Activated T-helper 17 cell treated with anti-CD3 and anti-CD28 coated beads, Interleukin-2, amount 50 U/mL, for 72 hours (primary cell): ENCODE data around the gene C17orf113. TPM values are rescaled to one million over a fixed set of nuclear protein-coding genes. Genes with fewer than 3 reads are reported as not detected.
"Not testable (repeated sequence)": the region's sequence is repeated elsewhere in the genome, so short reads cannot be mapped to it uniquely, and the experiment has no call there.

Experiments used
- ATAC-seq: fragments of 150-1000 bp; cut with Tn5 transposase; replicated peaks from 2 replicates; pipeline ENCODE4 v1.10.0; 2021; ENCODE audit warnings: mild to moderate bottlenecking, moderate library complexity
- H3K27ac Mint-ChIP-seq: one replicate; pipeline ENCODE4 v1.8.0; 2022; ENCODE audit warnings: mixed read lengths
- H3K27me3 Mint-ChIP-seq: one replicate; pipeline ENCODE4 v1.8.0; 2022; ENCODE audit warnings: mixed read lengths
- H3K36me3 Mint-ChIP-seq: one replicate; pipeline ENCODE4 v1.8.0; 2022; ENCODE audit warnings: low read depth, mild to moderate bottlenecking, mixed read lengths
- H3K4me1 Mint-ChIP-seq: one replicate; pipeline ENCODE4 v1.8.0; 2022; ENCODE audit warnings: mixed read lengths
- H3K4me3 Mint-ChIP-seq: one replicate; pipeline ENCODE4 v1.8.0; 2022; ENCODE audit warnings: mild to moderate bottlenecking, mixed read lengths
- H3K9me3 Mint-ChIP-seq: one replicate; pipeline ENCODE4 v1.8.0; 2022; ENCODE audit warnings: mixed read lengths
- total RNA-seq, 2 donors: library from RNA; stranded (reverse); gene quantifications; one replicate each; pipeline ENCODE4 v1.2.3, GENCODE V29; 2022

The C17orf113 gene
- total RNA-seq, 2 donors from 2014 or later = 0.06 to 0.32 TPM

DNA sequence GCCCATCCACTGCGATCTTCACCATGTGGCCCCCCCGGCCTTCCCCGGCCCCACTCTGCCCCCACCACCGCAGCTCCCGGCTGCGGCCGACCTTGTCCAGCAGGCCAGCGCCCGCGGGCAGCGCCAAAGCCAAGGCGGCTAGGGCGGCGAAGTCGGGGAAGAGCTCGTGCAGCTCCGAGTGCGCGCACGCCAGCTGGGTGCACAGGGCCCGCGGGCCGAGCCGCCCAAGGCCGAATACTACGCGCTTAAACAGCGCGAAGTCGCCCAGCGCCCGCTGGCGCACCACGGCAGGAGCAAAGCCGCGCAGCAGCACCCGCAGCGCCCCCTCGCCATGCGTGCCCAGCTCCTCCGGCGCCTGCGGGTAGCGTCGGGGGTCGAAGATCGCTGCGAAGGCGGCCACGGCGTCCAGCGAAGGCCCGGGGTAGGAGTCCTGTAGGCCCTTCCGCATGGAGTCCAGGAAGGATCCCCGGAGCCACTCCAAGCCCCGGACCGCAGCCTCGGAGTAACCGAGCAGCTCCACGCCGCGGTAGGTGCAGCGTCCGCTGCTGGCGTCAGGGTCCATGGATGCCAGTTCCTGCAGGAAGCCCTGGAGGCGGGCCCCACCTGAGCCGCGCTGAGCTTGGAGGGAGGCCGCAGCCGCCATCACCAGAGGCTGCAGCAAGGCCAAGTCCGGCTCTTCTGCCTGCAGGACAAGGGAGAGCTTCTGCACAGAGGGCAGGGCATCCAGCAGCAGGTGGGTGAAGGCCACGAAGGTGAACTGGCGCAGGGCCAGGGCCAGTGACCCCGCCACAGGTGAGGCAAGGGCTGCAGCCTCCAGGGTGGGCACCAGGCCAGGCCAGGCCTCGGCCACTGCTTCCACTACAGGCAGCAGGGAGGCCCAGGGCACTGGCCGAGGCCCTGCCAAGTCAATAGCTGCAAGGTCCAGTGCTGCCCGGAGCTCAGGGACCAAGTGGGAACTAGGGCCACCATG lies 10.3 kb downstream of the C17orf113 start:
- ATAC-seq = no peak
- H3K9me3 Mint-ChIP-seq = no peaks in the 10 kb centered on the region
- peaks cover 3% of the 10 kb centered on the region for H3K27me3 Mint-ChIP-seq
- no peaks in the 10 kb centered on the region for H3K4me1 Mint-ChIP-seq
- no peak overlapping the region for H3K4me3 Mint-ChIP-seq
- H3K36me3 Mint-ChIP-seq = no peaks in the 10 kb centered on the region
- H3K27ac Mint-ChIP-seq = no peak overlapping the region

DNA sequence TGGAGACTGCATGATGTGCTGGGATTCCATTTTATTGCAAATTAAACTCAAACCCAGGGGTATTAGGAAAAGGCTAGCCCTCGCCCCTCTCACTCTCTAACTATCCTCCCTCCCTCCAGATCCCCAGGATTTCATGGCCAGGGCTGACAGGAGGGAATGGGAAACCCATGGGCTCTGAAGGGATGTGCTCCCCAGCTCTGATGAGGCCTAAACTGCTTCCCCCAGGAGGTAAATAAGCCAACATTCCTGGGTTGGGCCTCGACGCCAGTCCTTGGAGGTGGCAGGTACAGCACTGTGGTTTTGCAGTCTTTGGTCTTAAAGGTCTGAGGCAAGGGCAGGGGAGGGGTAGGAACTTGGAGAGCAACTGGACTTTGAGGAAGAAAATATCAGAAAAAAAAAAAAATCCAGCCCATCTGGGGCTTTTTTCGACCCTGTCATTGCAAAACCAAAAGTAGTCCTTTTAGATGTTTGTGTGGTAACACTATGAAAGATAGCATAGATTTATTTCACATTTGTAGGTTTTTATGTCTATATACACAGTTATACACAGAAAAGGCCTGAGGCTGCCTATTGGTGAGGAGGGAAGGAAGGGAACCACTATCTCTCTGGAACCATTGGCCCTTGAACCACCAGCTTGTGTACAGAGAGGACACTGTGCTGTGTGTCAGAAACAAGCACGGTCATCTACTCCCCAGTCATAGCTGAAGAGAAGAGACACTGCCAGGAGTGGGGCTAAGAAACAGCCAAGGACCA lies 12.0 kb downstream of the C17orf113 start:
- no peaks in the 10 kb centered on the region for H3K4me1 Mint-ChIP-seq
- peaks cover 3% of the 10 kb centered on the region for H3K27me3 Mint-ChIP-seq
- no peaks in the 10 kb centered on the region for H3K36me3 Mint-ChIP-seq
- no peak overlapping the region for H3K27ac Mint-ChIP-seq
- H3K9me3 Mint-ChIP-seq = no peaks in the 10 kb centered on the region
- ATAC-seq = no peak
- no peak overlapping the region for H3K4me3 Mint-ChIP-seq

DNA sequence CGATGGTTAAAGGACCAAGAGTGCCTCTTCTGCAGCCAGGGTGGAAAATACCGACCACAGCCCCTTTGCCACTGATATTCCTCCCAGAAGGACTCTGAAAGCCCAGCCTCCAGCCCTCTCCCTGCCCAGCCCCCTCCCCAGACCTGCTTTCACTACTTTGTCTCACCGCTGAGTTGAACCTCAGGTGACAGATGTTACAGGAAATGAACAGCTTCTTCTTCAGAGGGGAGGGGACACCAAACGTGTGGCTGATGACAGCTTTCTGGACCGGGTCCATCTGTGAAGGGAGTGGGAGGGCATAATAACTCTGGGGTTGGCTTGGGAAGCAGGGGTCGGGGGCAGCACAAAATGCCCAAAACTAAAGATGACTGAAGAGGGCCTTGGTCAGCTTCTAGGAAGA lies 16.3 kb downstream of the C17orf113 start:
- no peak for ATAC-seq
- H3K4me3 Mint-ChIP-seq = no peak overlapping the region
- peak overlapping the region; percentile 64 for H3K27ac Mint-ChIP-seq
- H3K27me3 Mint-ChIP-seq = peaks cover 4% of the 10 kb centered on the region
- no peaks in the 10 kb centered on the region for H3K4me1 Mint-ChIP-seq
- no peaks in the 10 kb centered on the region for H3K36me3 Mint-ChIP-seq
- no peaks in the 10 kb centered on the region for H3K9me3 Mint-ChIP-seq

DNA sequence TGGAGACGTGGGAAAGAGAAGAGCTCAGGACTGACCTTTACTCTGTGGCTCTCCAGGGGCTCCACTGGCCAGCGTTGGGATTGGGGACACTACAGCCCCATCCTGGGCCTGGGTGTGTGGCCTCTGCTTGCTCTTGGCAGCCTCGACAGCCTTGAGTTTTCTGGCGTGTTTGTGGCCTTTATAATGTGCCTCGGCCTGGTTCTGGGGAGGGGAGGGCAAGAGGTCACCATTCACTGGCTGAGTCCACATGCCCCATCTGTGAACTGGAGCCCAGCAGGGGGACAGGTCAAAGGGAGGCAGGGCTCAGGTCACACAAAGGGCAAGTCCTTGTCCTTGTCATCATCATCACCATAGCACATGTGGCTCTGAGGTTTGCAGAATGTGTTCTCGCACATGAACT lies 18.8 kb downstream of the C17orf113 start:
- peaks cover 5% of the 10 kb centered on the region for H3K27me3 Mint-ChIP-seq
- ATAC-seq = no peak
- no peaks in the 10 kb centered on the region for H3K4me1 Mint-ChIP-seq
- H3K27ac Mint-ChIP-seq = no peak overlapping the region
- H3K9me3 Mint-ChIP-seq = no peaks in the 10 kb centered on the region
- no peaks in the 10 kb centered on the region for H3K36me3 Mint-ChIP-seq
- no peak overlapping the region for H3K4me3 Mint-ChIP-seq

DNA sequence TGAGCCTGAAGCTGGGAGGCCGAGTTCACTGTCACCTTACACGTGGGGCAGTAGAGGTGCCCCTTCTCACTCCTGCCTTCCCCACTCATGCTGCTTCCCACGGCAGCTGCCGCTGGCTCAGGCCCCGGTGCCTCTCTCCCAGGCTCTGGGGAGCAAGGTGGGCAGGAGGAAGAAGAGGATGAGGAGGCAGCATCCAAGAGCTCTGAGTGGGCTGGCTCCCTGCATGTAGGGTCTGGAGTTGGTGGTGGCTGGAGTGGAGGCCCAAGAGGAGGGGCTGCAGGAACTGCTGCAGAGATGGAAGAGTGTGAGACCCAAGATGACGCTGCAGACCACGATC lies 21.6 kb downstream of the C17orf113 start:
- H3K9me3 Mint-ChIP-seq = no peaks in the 10 kb centered on the region
- H3K27me3 Mint-ChIP-seq = peaks cover 5% of the 10 kb centered on the region
- no peak overlapping the region for H3K4me3 Mint-ChIP-seq
- peak overlapping the region; percentile 44 for H3K27ac Mint-ChIP-seq
- H3K36me3 Mint-ChIP-seq = peaks cover 11% of the 10 kb centered on the region
- no peak for ATAC-seq
- H3K4me1 Mint-ChIP-seq = peaks cover 6% of the 10 kb centered on the region

DNA sequence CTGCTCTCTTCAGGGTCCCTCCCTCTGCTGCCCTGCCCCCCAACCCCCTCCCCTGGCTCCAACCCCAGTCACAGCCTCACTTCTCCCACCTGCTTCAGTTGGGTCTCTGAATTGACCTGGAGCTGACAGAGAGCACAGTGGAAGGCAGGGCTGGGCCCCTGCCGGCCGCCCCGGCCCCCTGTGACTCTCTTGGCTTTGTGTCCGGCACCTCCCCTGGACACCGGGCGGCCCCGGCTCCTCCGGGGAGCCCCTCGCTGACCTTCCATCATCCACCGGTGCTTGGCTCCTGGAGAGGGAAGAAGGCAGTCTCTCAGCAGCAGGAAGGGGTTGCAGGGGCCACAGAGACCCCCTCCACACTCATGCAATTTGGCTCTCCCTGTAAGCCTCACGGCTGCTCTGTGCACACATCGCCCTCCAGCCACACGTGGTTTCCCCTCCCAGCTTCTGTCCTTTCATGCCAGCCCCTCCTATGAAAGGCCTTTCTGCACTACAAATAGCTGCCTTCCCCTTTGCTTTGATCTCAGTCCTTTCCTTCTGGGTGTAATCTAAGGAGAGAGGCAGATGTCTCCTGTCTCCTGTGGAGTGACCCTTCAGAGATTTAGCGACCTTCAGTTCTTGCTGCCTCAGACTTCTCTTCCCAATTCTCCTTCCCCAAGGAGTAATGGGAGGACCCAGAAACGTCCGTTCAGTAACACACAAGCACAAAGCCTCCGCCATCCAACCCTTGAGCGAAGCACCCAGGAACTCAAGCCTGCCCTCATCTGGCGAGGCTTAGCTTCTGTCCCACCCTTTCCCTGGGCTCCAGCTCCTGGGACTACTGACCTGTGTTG lies 22.2 kb downstream of the C17orf113 start:
- ATAC-seq = no peak
- Mint-ChIP-seq H3K4me1 (peaks cover 6% of the 10 kb centered on the region), H3K9me3 (no peaks in the 10 kb centered on the region), H3K27me3 (peaks cover 5% of the 10 kb centered on the region), H3K4me3 (no peak overlapping the region), H3K36me3 (peaks cover 11% of the 10 kb centered on the region), H3K27ac (peak overlapping the region; percentile 44)

DNA sequence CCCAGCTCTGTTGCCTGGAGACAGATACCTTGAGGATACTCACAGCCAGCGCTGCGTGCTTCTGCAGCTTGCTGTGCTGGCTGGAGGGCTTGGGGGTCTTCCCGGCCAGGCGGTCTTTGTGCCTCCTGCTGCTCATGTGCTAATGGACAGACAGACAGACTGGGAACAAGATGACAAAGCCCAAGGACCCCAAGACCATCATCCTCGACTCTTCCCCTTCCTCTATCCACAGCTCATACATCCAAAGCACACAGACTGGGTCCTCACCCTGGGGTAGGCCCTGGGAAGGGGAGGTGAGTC lies 22.9 kb downstream of the C17orf113 start:
- H3K4me1 Mint-ChIP-seq = peaks cover 6% of the 10 kb centered on the region
- H3K27me3 Mint-ChIP-seq = peaks cover 5% of the 10 kb centered on the region
- ATAC-seq = no peak

DNA sequence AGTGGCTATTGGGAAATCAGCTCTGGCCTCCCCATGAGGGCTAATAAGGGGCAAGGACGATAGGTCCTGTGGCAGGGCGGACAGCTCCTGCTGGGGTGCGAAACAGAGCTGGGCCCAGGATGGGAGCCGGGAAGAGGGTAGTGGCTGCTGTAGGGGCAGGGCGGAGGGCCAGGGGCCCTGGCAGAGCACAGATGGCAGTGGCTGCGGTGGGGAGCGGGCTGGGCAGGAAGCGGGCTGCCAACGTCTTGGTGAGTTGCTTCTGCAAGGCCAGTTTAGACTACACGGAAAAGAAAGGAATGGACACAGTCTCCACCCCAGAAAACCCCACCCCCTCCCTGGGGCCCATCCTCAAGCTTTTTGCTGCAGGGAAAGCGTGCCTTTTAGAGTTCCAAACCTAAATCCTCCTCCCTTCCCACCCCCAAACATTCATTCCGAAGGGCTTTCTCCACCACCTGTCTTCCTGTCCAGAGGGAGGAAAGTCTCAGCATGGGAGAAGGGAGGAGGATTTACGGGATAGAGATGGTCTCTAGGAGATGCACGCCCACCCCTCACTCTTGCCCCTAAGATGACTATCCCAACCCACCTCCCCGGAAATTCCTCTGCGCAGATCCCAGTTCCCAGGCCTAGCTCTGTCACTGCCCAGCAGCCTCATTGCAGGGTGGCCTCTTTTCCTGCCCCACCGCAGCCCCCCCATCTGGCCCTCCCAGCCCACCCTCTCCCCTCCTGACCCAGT lies 23.4 kb downstream of the C17orf113 start:
- no peak overlapping the region for H3K4me3 Mint-ChIP-seq
- H3K9me3 Mint-ChIP-seq = no peaks in the 10 kb centered on the region
- peaks cover 10% of the 10 kb centered on the region for H3K4me1 Mint-ChIP-seq
- H3K27ac Mint-ChIP-seq = no peak overlapping the region
- H3K27me3 Mint-ChIP-seq = peaks cover 5% of the 10 kb centered on the region
- ATAC-seq = no peak
- peaks cover 17% of the 10 kb centered on the region for H3K36me3 Mint-ChIP-seq

More for the DNA sequence above, 22.9 kb downstream of the C17orf113 start:
- Mint-ChIP-seq H3K27ac (no peak overlapping the region), H3K4me3 (no peak overlapping the region), H3K9me3 (no peaks in the 10 kb centered on the region), H3K36me3 (peaks cover 12% of the 10 kb centered on the region)

DNA sequence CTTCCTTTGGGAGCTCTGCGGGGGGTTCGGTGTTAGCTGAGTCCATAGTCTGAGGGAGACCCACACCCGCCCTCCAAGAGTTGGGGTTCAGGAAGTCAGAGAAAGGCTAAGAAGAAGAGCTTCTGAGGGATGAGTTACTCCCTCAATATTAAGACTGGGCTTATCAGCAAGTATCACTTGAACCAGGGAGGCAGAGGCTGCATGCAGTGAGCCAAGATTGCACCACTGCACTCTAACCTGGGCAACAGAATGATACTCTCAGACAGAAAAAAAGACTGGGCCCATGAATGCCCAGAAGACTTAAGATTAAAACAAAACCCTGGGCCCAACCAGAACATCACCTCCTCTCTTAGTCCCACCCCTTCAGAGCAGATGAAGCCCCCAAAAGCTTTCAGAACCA lies 24.5 kb downstream of the C17orf113 start:
- Mint-ChIP-seq H3K4me3 (no peak overlapping the region), H3K27me3 (peaks cover 5% of the 10 kb centered on the region), H3K27ac (no peak overlapping the region), H3K4me1 (peaks cover 16% of the 10 kb centered on the region), H3K9me3 (no peaks in the 10 kb centered on the region), H3K36me3 (peaks cover 27% of the 10 kb centered on the region)
- no peak for ATAC-seq

DNA sequence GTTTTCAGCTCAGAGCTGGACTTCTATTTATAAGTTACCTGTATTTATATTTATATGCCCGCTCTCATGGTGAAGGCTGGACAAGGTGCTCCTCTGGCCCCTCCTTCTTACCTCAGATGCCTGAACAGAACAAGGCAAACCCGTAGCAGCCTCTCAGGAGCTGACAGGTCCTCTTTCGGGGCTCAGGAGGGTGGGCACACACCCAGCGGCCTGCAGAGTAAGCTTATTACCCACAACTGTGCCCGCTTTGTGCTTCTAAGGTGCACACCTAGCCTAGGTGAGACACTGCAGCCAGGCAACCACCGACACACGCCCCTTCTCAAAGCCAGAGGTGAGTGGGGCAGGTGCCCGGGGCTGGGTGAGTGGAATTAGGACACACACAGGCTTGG lies 25.2 kb downstream of the C17orf113 start:
- peak; percentile 18 for ATAC-seq
- Mint-ChIP-seq H3K4me1 (peaks cover 16% of the 10 kb centered on the region), H3K36me3 (peaks cover 27% of the 10 kb centered on the region), H3K27ac (peak overlapping the region; percentile 73), H3K4me3 (peak overlapping the region; percentile 25), H3K9me3 (no peaks in the 10 kb centered on the region), H3K27me3 (peaks cover 5% of the 10 kb centered on the region)

DNA sequence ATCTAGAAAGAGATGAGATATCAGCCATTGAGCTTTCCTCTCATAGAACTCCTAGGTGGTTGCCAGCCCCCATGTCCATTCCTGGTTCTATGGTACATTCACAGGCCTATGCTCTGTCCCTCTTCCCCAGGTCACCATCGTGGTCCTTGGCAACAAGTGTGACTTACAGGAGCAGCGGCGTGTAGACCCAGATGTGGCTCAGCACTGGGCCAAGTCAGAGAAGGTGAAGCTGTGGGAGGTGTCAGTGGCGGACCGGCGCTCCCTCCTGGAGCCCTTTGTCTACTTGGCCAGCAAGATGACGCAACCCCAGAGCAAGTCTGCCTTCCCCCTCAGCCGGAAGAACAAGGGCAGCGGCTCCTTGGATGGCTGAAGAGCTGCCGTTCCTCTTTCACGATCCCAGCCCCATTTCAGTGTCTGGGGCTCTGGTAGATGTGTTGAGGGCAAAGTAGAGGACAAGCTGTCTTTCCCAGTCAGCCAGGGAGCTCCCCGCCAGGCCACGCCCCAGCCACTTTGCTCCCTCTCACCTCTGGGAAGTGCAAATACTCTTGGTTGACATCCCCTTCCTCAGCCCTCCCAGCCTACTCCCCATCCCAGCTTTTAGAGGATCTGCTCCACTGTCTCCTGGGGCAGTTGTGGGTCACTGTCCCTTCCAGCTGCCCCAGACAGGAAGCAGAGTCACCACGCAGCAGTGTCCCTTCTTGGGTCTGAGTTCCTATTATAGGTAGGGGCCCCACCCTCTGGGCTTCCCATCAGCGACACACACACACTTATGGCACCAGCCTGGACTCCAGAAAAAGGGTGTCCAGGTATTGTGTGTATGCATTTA lies 26.7 kb downstream of the C17orf113 start:
- H3K9me3 Mint-ChIP-seq = no peaks in the 10 kb centered on the region
- peaks cover 27% of the 10 kb centered on the region for H3K36me3 Mint-ChIP-seq
- H3K4me3 Mint-ChIP-seq = no peak overlapping the region
- H3K4me1 Mint-ChIP-seq = peaks cover 25% of the 10 kb centered on the region
- no peak overlapping the region for H3K27ac Mint-ChIP-seq
- ATAC-seq = no peak
- peaks cover 3% of the 10 kb centered on the region for H3K27me3 Mint-ChIP-seq

DNA sequence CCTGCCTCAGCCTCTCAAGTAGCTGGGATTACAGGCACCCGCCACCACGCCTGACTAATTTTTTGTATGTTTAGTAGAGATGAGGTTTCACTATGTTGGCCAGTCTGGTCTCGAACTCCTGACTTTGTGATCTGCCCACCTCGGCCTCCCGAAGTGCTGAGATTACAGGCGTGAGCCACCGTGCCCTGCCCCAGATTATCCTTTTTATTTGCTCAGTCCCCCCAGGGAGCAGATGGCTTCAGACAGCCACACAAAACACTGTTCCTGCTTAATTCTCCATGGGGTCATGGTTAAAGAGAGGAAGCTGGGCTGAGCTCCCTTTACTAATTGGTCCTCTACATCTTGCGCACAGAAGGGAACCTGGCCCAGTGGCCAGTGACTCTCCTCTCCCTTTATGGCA lies 29.6 kb downstream of the C17orf113 start:
- H3K27me3 Mint-ChIP-seq, ATAC-seq, H3K9me3 Mint-ChIP-seq: not testable (repeated sequence)
- Mint-ChIP-seq H3K4me1 (peaks cover 39% of the 10 kb centered on the region), H3K27ac (peak overlapping the region; percentile 95), H3K4me3 (peak overlapping the region; percentile 94), H3K36me3 (peaks cover 43% of the 10 kb centered on the region)
